ENCODE measurements around the gene PCK2.

DNA sequence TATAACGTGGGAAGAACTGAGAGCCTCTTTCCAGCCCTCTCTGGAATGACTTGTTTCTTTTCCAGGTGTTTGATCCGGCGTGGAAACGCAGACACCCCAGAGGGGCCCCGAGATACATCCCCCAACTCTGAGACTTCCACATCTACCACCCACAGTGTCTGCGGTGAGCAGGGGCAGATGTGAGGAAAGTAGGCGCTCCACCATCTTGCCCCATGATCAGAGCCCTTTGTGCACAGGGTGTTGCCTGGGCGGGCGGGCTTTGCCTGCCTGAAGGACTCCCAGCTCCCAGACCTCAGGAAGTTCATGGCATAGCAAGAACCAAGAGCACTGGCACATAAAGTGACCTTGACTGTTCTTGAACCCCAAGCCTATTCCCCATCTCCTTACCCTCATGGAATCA is 39.5 kb upstream of the PCK2 start:
- TF ChIP-seq EZH2phosphoT487 (IDR thresholded peaks at IDR 0.05; ENCODE audit: borderline replicate concordance) = no peak
- no peak for TF ChIP-seq CTCF (conservative IDR thresholded peaks at IDR 0.05; ENCODE audit: low read length)

Data from Loucy (cell line).